GM12878 (cell line): ENCODE results near the gene ANKRD6. TPM values are rescaled to one million over a fixed set of nuclear protein-coding genes. Genes with fewer than 3 reads are reported as not detected.

ENCODE experiments used
- CHD2 ChIP-seq: IDR thresholded peaks from 2 replicates; pipeline ENCODE4 v1.6.1; 2011; ENCODE audit warnings: low read depth, low read length, improper control_type of control experiment, borderline replicate concordance
- ESRRA ChIP-seq: IDR thresholded peaks from 2 replicates; pipeline ENCODE4 v1.6.1; 2012; ENCODE audit warnings: mild to moderate bottlenecking, low read length, improper control_type of control experiment
- JUND ChIP-seq: IDR thresholded peaks from 2 replicates; pipeline ENCODE4 v1.6.1; 2012; ENCODE audit warnings: low read depth, mild to moderate bottlenecking, low read length, improper control_type of control experiment, moderate library complexity
- NFIC ChIP-seq: IDR thresholded peaks from 2 replicates; pipeline ENCODE4 v1.6.1; 2012; ENCODE audit warnings: low read depth, mild to moderate bottlenecking, inconsistent platforms, low read length, moderate library complexity
- NRF1 ChIP-seq: conservative IDR thresholded peaks from 2 replicates; pipeline ENCODE4 v1.6.1; 2011; ENCODE audit warnings: mild to moderate bottlenecking, low read depth, low read length, improper control_type of control experiment
- RFX5 ChIP-seq: IDR thresholded peaks from 2 replicates; pipeline ENCODE4 v1.6.1; 2011; ENCODE audit warnings: low read depth, low read length, improper control_type of control experiment
- SMARCA5 ChIP-seq: fragments of 450-650 bp; IDR thresholded peaks from 2 replicates; pipeline ENCODE4 v1.6.1; 2017; ENCODE audit warnings: mild to moderate bottlenecking
- SREBF1 ChIP-seq: IDR thresholded peaks from 2 replicates; pipeline ENCODE4 v1.6.1; 2012; ENCODE audit warnings: mild to moderate bottlenecking, low read length
- polyA plus RNA-seq, 11 experiments: library from polyadenylated mRNA; depleted of rRNA in 4 of 11; unstranded in 6 of 11; stranded (reverse) in 5 of 11; fragments of >200 nt; fragmentation: Nextera tagmentation in 4 of 11; fragmentation: Illumina TruSeq in 1 of 11; extraction: Ambion mirVana in 4 of 11; extraction: Trizol in 1 of 11; gene quantifications; 1 replicate in 1 of 11; 2 replicates in 10 of 11; pipeline versions ENCODE4 v1.2.1 to v1.2.3, GENCODE V29; 2011 to 2016; ENCODE audit warnings: inconsistent platforms in 2 of 11, missing spikeins in 2 of 11, low read depth in 1 of 11
- total RNA-seq, 4 experiments: library from RNA; depleted of rRNA in 3 of 4; stranded (reverse); fragments of >200 nt in 3 of 4; fragmentation: Illumina TruSeq in 1 of 4; extraction: Trizol in 1 of 4; gene quantifications; 2 replicates each; pipeline versions ENCODE4 v1.2.1 to v1.2.3, GENCODE V29; 2013 to 2021
- TF ChIP-seq, protein P1 (sequence below): IDR thresholded peaks from 2 replicates; pipeline ENCODE4 v1.6.1; 2012; ENCODE audit warnings: improper control_type of control experiment, low read depth, low read length; ENCODE audit not compliant: insufficient replicate concordance
- TF ChIP-seq, protein P2 (sequence below): IDR thresholded peaks from 2 replicates; pipeline ENCODE4 v1.6.1; 2011; ENCODE audit warnings: low read depth, low read length, improper control_type of control experiment, borderline replicate concordance
- TF ChIP-seq, protein P3 (sequence below), 3 experiments: IDR thresholded peaks in 2 of 3; conservative IDR thresholded peaks in 1 of 3; 2 replicates each; pipeline ENCODE4 v1.5.1; 2011; ENCODE audit warnings: low read depth in 3 of 3, low read length in 3 of 3, mild to moderate bottlenecking in 3 of 3, control low read depth in 2 of 3, moderate library complexity in 2 of 3, inconsistent platforms in 1 of 3, mixed read lengths in 1 of 3; ENCODE audit not compliant: control insufficient read depth in 2 of 3, insufficient read depth in 1 of 3; ENCODE audit errors: extremely low read depth in 1 of 3

ANKRD6 gene
- total and polyA plus RNA-seq, 10 of the 15 experiments (the other 5 are each of a cell fraction or from before 2014, with no cell fraction given), result 0.03 to 0.90 (median 0.38) TPM

DNA sequence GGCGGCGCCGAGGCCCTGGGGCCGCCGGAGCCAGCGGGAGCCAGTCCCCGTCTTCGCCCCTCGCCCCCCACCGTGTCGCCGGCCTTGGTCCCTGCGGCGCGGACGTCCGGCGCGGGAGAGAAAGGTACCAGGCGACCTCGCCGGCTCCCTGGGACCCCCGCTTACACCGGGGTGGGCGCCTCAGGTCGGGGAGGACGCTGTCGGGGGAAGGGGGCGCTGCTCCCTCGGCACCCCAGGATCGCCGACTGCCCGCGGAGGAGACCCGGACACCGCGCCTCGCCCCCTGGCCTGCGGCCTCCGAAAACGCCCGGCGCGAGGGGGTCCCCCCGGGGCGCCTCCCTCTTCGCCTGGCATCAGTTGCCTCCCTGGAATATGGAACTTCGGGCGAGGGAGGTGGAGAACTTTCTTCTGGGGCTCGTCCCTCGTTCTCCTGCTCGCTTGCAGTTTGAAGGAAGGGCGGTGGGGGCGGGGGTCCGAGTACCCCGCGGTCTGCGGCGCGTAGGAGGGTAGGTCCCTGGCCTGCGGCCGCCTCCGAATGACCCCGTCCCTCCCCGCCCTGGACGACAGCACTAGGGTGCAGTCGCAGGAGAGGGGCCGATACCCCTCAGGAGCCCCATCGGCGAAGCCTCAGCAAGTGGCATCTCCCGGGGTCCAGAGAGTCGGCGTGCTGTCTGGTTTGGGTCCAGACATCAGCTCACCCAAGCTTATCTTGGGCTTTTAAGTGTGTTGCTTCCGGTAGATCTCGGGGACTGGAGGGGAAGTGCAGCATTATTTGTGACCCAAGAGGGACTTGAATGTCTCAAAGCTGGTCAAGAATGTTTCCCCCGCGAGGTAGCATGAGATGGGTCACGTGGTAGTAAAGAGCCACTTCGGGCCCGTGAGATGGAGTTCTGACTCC lies 549 bp downstream of the ANKRD6 start (continued):
- TF ChIP-seq, protein P1, sequence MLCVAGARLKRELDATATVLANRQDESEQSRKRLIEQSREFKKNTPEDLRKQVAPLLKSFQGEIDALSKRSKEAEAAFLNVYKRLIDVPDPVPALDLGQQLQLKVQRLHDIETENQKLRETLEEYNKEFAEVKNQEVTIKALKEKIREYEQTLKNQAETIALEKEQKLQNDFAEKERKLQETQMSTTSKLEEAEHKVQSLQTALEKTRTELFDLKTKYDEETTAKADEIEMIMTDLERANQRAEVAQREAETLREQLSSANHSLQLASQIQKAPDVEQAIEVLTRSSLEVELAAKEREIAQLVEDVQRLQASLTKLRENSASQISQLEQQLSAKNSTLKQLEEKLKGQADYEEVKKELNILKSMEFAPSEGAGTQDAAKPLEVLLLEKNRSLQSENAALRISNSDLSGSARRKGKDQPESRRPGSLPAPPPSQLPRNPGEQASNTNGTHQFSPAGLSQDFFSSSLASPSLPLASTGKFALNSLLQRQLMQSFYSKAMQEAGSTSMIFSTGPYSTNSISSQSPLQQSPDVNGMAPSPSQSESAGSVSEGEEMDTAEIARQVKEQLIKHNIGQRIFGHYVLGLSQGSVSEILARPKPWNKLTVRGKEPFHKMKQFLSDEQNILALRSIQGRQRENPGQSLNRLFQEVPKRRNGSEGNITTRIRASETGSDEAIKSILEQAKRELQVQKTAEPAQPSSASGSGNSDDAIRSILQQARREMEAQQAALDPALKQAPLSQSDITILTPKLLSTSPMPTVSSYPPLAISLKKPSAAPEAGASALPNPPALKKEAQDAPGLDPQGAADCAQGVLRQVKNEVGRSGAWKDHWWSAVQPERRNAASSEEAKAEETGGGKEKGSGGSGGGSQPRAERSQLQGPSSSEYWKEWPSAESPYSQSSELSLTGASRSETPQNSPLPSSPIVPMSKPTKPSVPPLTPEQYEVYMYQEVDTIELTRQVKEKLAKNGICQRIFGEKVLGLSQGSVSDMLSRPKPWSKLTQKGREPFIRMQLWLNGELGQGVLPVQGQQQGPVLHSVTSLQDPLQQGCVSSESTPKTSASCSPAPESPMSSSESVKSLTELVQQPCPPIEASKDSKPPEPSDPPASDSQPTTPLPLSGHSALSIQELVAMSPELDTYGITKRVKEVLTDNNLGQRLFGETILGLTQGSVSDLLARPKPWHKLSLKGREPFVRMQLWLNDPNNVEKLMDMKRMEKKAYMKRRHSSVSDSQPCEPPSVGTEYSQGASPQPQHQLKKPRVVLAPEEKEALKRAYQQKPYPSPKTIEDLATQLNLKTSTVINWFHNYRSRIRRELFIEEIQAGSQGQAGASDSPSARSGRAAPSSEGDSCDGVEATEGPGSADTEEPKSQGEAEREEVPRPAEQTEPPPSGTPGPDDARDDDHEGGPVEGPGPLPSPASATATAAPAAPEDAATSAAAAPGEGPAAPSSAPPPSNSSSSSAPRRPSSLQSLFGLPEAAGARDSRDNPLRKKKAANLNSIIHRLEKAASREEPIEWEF, result no peak
- TF ChIP-seq SREBF1 (no peak), JUND (no peak), ESRRA (no peak), RFX5 (no peak), SMARCA5 (no peak), NRF1 (no peak), NFIC (no peak), CHD2 (no peak)
- TF ChIP-seq, protein P2, sequence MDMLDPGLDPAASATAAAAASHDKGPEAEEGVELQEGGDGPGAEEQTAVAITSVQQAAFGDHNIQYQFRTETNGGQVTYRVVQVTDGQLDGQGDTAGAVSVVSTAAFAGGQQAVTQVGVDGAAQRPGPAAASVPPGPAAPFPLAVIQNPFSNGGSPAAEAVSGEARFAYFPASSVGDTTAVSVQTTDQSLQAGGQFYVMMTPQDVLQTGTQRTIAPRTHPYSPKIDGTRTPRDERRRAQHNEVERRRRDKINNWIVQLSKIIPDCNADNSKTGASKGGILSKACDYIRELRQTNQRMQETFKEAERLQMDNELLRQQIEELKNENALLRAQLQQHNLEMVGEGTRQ, result peak; percentile 50; the same call in 1 of the 2 replicates
- TF ChIP-seq, protein P3, sequence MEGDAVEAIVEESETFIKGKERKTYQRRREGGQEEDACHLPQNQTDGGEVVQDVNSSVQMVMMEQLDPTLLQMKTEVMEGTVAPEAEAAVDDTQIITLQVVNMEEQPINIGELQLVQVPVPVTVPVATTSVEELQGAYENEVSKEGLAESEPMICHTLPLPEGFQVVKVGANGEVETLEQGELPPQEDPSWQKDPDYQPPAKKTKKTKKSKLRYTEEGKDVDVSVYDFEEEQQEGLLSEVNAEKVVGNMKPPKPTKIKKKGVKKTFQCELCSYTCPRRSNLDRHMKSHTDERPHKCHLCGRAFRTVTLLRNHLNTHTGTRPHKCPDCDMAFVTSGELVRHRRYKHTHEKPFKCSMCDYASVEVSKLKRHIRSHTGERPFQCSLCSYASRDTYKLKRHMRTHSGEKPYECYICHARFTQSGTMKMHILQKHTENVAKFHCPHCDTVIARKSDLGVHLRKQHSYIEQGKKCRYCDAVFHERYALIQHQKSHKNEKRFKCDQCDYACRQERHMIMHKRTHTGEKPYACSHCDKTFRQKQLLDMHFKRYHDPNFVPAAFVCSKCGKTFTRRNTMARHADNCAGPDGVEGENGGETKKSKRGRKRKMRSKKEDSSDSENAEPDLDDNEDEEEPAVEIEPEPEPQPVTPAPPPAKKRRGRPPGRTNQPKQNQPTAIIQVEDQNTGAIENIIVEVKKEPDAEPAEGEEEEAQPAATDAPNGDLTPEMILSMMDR (IDR thresholded peaks at IDR 0.05 in 2 of 3, conservative IDR thresholded peaks at IDR 0.05 in 1 of 3; ENCODE audit: control insufficient read depth in 2 of 3, extremely low read depth in 1 of 3, insufficient read depth in 1 of 3, low read depth in 3 of 3, low read length in 3 of 3), result 0 out of 6 replicates have a peak, but pooled peaks of 1 of the 3 experiments have one; percentile 7
- TF ChIP-seq, all 136 proteins: peak for 14
